Keratinocyte (primary cell): ENCODE results near the gene PICALM. TPM values are rescaled to one million over a fixed set of nuclear protein-coding genes. Genes with fewer than 3 reads are reported as not detected.

Source experiments
- DNase-seq: peaks from one replicate; pipeline ENCODE4 v3.0.0-alpha.2; 2011; ENCODE audit warnings: low read depth, missing footprints, low spot score
- FAIRE-seq: peaks from 2 replicates; lab custom pipeline; 2011; peaks lifted over from hg19 to GRCh38; lab: Jason Lieb, UNC
- H2AFZ ChIP-seq: 2 replicates; pipeline ENCODE4 v1.6.0; 2012; ENCODE audit warnings: low read length, control low read depth, inconsistent platforms; ENCODE audit not compliant: control insufficient read depth
- H3K27ac ChIP-seq: 2 replicates; pipeline ENCODE4 v1.5.1; 2011; ENCODE audit warnings: low read length; ENCODE audit not compliant: control insufficient read depth, insufficient read depth
- H3K27me3 ChIP-seq: 3 replicates; pipeline ENCODE4 v1.6.0; 2011; ENCODE audit warnings: low read length; ENCODE audit not compliant: control insufficient read depth, insufficient read depth; ENCODE audit errors: extremely low read depth
- H3K36me3 ChIP-seq, 2 experiments: 2 replicates in 1 of 2; 3 replicates in 1 of 2; pipeline ENCODE4 v1.5.1; 2011; ENCODE audit warnings: low read length in 2 of 2, mild to moderate bottlenecking in 1 of 2; ENCODE audit not compliant: control insufficient read depth in 2 of 2, insufficient read depth in 2 of 2; ENCODE audit errors: extremely low read depth in 1 of 2
- H3K4me1 ChIP-seq: 3 replicates; pipeline ENCODE4 v1.5.1; 2011; ENCODE audit warnings: low read length; ENCODE audit not compliant: control insufficient read depth, insufficient read depth; ENCODE audit errors: extremely low read depth
- H3K4me2 ChIP-seq: 3 replicates; pipeline ENCODE4 v1.6.0; 2011; ENCODE audit warnings: low read depth, low read length; ENCODE audit not compliant: control insufficient read depth, insufficient read depth; ENCODE audit errors: extremely low read depth
- H3K4me3 ChIP-seq, 3 experiments: fragments of 200-600 bp in 1 of 3; sonication (generic) in 1 of 3; 2 replicates in 2 of 3; 3 replicates in 1 of 3; pipeline ENCODE4 v1.5.1; 2011 to 2016; ENCODE audit warnings: low read length in 3 of 3, mild to moderate bottlenecking in 3 of 3, control low read depth in 2 of 3, inconsistent platforms in 1 of 3, low read depth in 1 of 3, mixed read lengths in 1 of 3, mixed run types in 1 of 3, moderate library complexity in 1 of 3; ENCODE audit not compliant: control insufficient read depth in 2 of 3, insufficient read depth in 2 of 3; ENCODE audit errors: extremely low read depth in 1 of 3
- H3K79me2 ChIP-seq: 2 replicates; pipeline ENCODE4 v1.6.0; 2012; ENCODE audit warnings: low read length; ENCODE audit not compliant: control insufficient read depth, insufficient read depth
- H3K9ac ChIP-seq: 3 replicates; pipeline ENCODE4 v1.6.0; 2011; ENCODE audit warnings: low read length; ENCODE audit not compliant: control insufficient read depth, insufficient read depth; ENCODE audit errors: extremely low read depth
- H3K9me1 ChIP-seq: 3 replicates; pipeline ENCODE4 v1.6.0; 2011; ENCODE audit warnings: low read length; ENCODE audit not compliant: control insufficient read depth, insufficient read depth; ENCODE audit errors: extremely low read depth
- H3K9me3 ChIP-seq: 2 replicates; pipeline ENCODE4 v1.5.1; 2012; ENCODE audit warnings: low read depth, low read length; ENCODE audit not compliant: control insufficient read depth
- H4K20me1 ChIP-seq: 3 replicates; pipeline ENCODE4 v1.6.0; 2011; ENCODE audit warnings: low read length; ENCODE audit not compliant: control insufficient read depth, insufficient read depth; ENCODE audit errors: extremely low read depth
- CTCF ChIP-seq, 3 experiments: IDR thresholded peaks in 1 of 3; conservative IDR thresholded peaks in 1 of 3; optimal IDR thresholded peaks in 1 of 3; 2 replicates in 2 of 3; 3 replicates in 1 of 3; pipeline versions ENCODE3 to v1.5.1; 2011; ENCODE audit warnings: low read length in 3 of 3, mild to moderate bottlenecking in 3 of 3, moderate library complexity in 2 of 3, control low read depth in 1 of 3, inconsistent platforms in 1 of 3; ENCODE audit not compliant: insufficient read depth in 2 of 3; ENCODE audit errors: extremely low read depth in 1 of 3
- EZH2 ChIP-seq: IDR thresholded peaks from one replicate; pipeline ENCODE4 v1.6.1; 2012; ENCODE audit warnings: inconsistent platforms, mild to moderate bottlenecking, low read length, moderate library complexity
- dilution Hi-C: fragments of 300-500 bp; cut with MboI; formaldehyde crosslinking; loops from one replicate; pipeline ENCODE4 v1.7.0; 2020; ENCODE audit warnings: low sequenced_read_pairs; ENCODE audit not compliant: extremely low pct_ligation_motif_present
- polyA plus RNA-seq, 5 experiments: library from polyadenylated mRNA; depleted of rRNA in 3 of 5; stranded (reverse) in 3 of 5; stranded (forward) in 1 of 5; unstranded in 1 of 5; fragments of >200 nt; gene quantifications; 1 replicate in 1 of 5; 2 replicates in 3 of 5; 3 replicates in 1 of 5; pipeline versions ENCODE4 v1.2.1 to v1.2.3, GENCODE V29; 2011 to 2012; ENCODE audit warnings: missing spikeins in 2 of 5, low read depth in 1 of 5, low replicate concordance in 1 of 5

Gene PICALM
- polyA plus RNA-seq, 1 donor (not counting 4 experiments of a cell fraction or from before 2014, with no cell fraction given), result 293 TPM

GRCh38 chr11:86052693-86053641, 15.9 kb downstream of the PICALM start:
- H3K79me2 ChIP-seq, result peaks cover 100% of the 10 kb centered on the region
- H3K9me1 ChIP-seq, result no peaks in the 10 kb centered on the region
- H4K20me1 ChIP-seq, result peaks cover 37% of the 10 kb centered on the region
- no peaks in the 10 kb centered on the region for H3K36me3 ChIP-seq
- TF ChIP-seq EZH2, result no peak
- no peak for TF ChIP-seq CTCF (optimal IDR thresholded peaks at IDR 0.05 in 1 of 3, IDR thresholded peaks at IDR 0.05 in 1 of 3, conservative IDR thresholded peaks at IDR 0.05 in 1 of 3; ENCODE audit: extremely low read depth in 1 of 3, insufficient read depth in 2 of 3, low read length in 3 of 3)
- FAIRE-seq, result no peak
- H3K4me3 ChIP-seq, result no peak overlapping the region
- no peak for DNase-seq
- no peak overlapping the region for H3K27ac ChIP-seq
- dilution Hi-C loops, result no loop called here
- H2AFZ ChIP-seq, result no peak overlapping the region
- H3K27me3 ChIP-seq, result no peaks in the 10 kb centered on the region
- no peaks in the 10 kb centered on the region for H3K4me1 ChIP-seq
- H3K9me3 ChIP-seq, result no peaks in the 10 kb centered on the region
- no peak overlapping the region for H3K9ac ChIP-seq
- no peak overlapping the region for H3K4me2 ChIP-seq

GRCh38 chr11:86050196-86050709, 18.6 kb downstream of the PICALM start:
- H2AFZ ChIP-seq, result no peak overlapping the region
- H3K9me3 ChIP-seq, result no peaks in the 10 kb centered on the region
- H3K27ac ChIP-seq, result no peak overlapping the region
- peaks cover 99% of the 10 kb centered on the region for H3K79me2 ChIP-seq
- H3K27me3 ChIP-seq, result no peaks in the 10 kb centered on the region
- no peak overlapping the region for H3K4me2 ChIP-seq
- peaks cover 40% of the 10 kb centered on the region for H4K20me1 ChIP-seq
- no peak overlapping the region for H3K4me3 ChIP-seq
- no peak for DNase-seq
- no peaks in the 10 kb centered on the region for H3K9me1 ChIP-seq
- H3K9ac ChIP-seq, result no peak overlapping the region
- dilution Hi-C loops, result no loop called here
- TF ChIP-seq EZH2 (no peak), CTCF (optimal IDR thresholded peaks at IDR 0.05 in 1 of 3, IDR thresholded peaks at IDR 0.05 in 1 of 3, conservative IDR thresholded peaks at IDR 0.05 in 1 of 3; ENCODE audit: extremely low read depth in 1 of 3, insufficient read depth in 2 of 3, low read length in 3 of 3) (no peak)
- H3K4me1 ChIP-seq, result peaks cover 18% of the 10 kb centered on the region
- no peaks in the 10 kb centered on the region for H3K36me3 ChIP-seq
- FAIRE-seq, result no peak
